ENCODE measurements around the gene PAPPA.

PAPPA gene

DNA sequence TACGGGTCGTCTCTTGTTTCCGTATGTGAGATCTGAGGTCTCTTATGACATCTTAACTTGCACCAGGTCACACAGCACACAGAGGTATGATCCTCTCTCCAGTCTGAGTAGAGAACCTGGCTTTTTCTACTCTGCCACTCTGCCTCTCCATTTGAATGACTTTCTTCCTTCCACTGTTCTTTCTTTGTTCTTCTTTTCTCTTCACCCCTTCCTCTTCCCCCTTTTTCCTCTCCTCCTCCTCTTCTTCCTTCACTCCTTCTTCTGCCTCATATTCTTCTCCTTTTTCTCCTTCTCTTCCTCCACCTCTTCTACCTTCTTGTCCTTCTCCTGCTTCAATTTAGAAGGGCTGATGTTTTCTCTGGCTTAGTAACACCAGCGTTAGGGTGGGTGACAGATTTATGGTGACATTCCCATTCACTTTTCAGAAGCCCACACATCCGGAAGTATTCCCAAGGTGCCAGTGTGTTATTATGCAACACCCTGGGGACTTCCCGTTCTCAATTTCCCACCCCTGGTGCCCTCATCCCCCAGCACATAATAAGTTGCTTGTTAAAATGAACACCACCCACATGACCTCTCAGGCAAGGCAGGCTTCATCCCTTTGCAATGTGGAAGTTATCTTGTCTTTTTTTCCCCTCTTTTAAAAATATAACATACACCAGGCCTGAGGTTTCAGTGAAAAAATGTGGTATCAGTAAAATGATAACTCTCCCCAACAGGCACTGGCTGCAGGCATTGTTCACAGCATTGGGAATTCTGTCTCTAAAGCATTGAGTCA, 122.0 kb downstream of the PAPPA start:
- DNase-seq (ENCODE audit: low read depth) = no peak

DNA sequence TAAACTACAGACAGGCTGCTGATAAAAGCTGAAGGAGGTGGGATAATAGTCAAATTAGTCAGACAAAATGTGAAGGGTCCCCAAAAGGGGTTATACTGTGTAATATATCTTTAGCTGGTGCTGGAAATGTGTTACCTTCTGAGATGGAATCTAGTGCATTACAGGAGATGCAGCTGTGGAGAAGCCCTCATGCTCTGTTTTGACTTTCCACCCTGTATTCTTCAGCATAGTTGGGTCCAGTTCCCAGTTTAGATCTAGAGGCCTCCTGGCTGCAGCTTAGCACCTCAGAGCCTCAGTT, 122.6 kb downstream of the PAPPA start:
- DNase-seq (ENCODE audit: low read depth) = no peak

DNA sequence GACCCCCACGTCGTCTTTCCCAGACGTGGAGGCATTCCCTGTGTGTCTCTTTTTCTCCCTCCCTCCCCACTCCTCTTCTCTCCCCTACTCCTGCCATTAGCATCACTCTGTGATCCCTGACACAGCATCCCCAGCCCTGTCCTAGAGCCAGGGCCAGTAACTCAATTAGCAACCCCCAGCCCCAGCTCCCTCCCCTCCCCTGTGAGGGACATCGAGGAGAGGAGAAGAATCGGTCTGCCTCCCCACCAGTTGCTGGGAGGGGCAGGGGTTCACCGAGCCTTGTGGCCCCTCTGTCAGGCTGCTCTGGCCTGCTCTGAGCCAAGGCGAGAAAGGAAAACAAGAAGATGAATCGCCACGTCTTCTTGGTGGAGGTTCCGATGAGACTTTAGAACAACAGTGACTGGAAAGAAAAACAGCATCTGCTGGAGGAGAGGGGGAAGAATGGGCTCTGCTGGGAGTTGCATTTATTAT, 123.1 kb downstream of the PAPPA start:
- DNase-seq (ENCODE audit: low read depth) = no peak

DNA sequence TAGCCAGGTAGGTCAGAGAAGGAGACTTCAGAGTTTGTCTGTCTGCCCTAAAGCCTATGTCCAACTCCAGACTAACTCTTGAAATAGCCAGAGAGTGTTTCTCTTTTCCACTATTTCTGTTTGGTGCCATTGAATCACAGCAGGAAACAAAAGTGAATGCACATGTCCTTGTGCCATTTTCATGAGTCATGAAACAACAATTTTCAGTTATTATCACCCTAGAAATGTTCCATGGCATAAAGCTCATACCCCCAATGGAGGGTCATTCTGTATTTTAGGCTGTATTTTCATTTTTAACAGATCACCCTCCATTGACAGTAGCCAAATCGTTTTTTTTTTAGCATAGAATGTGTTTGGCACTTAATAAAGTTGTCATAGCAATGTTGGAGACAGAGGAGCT, 124.7 kb downstream of the PAPPA start:
- no peak for DNase-seq (ENCODE audit: low read depth)

DNA sequence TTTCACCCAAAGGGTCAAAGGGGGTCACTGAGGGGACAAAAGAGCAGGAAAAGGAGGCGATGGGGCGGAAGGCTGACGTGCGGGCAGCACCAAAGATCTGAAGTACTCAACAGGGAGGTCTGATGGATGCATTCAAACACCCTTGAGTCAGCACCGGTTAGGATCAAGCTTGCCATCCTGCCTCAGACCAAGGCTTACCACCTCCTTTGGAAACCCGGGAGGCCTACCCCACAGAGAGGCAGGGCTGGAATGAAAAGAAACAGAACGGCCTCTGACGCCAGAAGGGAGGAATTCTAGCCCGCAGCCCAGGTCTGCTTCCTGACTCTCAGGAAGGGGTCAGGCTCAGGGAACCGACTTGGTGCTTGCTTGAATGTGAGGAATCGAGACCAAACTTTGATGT, 125.6 kb downstream of the PAPPA start:
- no peak for DNase-seq (ENCODE audit: low read depth)

DNA sequence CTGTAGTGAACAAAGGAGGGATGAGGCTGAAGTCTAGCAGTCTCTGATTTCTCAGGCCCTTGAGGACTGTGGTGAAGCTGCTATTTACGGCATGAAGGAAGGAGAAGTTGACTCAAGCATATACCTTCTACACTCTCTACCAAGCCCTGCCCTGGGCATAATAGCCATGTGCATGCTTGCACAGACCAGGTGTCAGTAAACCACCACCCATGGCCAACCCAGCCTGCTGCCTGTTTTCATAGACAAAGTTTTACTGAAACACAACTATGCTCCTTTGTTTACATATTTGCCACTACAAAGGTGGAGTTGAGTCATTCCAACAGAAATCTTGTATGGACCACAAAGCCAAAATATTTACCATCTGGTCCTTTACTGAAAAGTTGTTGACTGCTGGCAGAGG, 126.9 kb downstream of the PAPPA start:
- no peak for DNase-seq (ENCODE audit: low read depth)

DNA sequence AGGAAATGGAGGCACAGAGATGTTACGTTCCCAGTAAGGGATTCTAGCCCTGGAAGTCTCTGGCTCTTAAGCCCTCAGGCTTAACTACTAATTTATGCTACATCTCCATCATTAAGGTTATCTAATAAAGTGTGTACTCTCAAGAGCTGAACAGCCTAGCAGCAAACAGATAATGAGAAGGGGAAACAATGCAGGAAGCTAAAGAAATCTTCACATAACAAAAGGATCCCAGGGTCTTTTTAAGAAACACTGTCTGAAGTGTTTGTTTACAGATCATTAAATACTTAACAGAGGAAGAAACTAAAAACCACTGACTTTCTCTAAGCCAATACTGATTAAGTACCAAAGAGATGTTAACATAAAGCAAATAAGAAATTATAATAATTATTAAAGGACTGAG, 129.0 kb downstream of the PAPPA start:
- DNase-seq (ENCODE audit: low read depth) = no peak

DNA sequence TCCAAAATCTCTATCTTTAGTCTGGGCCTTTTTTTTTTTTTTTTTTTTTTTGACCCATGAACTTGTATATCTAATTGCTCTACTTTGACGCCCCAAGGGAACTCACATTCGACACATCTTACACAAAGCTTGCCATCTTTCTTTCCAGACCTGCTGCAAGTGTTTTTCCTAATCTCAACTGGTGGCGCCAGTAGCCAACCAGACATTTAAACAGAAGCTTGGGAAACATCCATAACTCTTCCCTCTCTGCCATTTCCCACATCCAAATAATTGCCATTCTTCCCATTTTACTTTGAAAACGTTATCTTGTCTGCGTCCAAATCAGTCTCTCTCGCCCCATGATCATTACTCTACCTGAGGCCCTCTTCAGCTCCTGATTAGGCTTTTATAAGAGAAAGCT, 130.9 kb downstream of the PAPPA start:
- DNase-seq (ENCODE audit: low read depth) = no peak

DNA sequence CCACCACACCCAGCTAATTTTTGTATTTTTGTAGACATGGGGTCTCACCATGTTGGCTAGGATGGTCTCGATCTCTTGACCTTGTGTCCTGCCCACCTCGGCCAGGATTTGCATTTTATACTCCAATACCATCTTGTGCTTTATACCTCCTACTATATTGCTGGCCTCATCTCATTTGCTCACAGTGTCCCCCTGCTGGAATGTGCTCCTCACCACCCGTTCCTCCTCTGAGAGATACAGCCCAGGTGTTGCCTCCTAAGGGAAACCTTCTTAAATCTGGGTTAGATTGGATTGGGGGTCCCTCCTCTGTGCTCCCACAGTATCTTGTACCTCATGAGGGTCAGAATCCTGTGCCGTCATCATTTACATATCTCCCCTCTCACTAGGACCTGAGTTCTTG, 131.7 kb downstream of the PAPPA start:
- DNase-seq (ENCODE audit: low read depth) = no peak

DNA sequence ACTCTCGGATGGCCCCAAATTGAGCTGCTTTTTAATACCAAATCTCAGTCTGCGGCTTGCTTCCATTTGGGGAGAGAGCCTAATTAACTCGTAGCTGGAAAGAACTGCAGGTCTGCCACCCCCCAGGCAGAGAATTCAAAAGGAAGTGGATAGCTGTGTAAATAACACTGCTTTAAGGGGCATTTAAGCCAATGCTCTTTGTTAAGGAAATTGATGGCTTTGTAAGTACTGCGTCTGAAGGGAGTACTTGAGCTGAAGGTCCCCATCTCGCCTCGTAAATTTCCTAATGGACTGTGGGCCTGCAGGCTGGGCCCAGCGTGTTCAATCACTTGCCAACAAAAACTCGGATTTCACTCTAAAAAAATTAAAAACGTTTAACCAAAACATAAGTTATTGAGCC, 132.7 kb downstream of the PAPPA start:
- no peak for DNase-seq (ENCODE audit: low read depth)

DNA sequence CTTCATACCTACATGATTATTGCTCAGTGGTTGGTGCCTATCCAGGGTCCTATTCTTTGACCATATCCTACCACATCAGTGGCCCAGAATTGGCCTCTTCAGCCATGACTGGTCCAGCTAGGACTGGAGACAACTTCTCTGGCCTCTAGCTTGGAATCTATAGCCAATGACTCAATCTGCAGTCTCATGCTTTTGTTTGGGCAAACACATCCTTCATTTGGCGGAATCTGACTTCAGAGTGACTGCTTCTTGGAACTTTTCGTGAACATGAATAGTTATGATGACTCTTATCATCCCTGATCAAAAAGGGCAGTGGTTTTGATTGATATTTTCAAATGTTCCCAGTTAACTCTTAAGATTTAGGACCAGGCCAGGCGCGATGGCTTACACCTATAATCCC, 134.1 kb downstream of the PAPPA start:
- no peak for DNase-seq (ENCODE audit: low read depth)

DNA sequence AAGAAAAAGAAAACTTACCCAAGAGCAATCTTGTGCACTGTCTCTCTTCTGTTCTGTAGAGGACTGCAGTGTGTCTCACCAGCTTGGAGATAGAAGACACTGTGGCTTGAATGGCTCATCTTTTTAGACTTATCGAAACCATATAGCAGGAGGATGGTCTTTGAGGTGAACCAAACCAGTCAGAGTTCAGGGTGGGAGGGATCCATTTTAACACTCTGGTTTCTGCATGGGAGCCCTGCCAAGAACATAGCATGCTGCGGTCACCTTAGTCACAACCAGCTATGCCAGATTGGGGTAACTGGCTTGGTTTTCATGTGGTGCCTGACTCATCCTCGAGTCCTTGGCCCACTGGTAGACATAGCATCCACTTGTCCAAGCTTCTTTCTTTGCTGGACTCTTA, 135.1 kb downstream of the PAPPA start:
- no peak for DNase-seq (ENCODE audit: low read depth)

DNA sequence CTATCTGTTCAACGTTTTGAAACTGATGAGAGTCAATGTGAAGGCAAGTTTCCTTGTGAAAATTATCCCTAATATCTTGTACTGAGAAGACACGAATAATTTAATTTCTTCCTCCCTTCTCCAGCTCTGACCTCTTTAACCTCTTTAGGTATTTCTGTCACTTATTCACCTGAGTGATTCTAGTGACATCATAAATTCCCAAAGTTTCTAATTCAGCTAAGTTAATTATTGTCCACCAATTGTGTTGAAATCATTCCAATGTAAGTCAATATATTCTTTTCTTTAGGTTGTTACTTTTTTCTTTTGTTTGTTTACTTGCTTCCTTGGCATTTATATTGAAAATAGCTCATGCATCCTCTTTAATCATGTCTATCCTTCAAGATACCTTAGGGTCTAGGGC, 143.8 kb downstream of the PAPPA start:
- DNase-seq (ENCODE audit: low read depth) = no peak

DNA sequence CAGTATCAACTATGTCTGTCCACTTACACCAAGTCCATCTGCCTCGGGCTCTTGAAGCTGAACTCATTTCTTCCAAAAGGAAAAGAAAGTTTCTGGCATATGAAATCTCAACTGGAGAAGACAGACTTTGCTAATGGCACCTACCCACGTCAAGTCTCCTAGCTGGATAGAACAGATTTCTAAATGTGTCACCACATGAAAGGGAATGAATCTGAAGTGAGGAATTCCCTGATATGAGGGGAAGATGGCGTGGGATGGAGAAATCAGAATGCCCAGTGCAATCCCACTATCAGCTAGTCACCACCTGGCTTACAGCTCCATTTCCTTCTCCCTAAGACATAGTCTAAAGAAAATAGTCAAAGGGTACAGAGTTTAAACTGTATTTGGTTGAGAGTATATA, 144.7 kb downstream of the PAPPA start:
- no peak for DNase-seq (ENCODE audit: low read depth)

DNA sequence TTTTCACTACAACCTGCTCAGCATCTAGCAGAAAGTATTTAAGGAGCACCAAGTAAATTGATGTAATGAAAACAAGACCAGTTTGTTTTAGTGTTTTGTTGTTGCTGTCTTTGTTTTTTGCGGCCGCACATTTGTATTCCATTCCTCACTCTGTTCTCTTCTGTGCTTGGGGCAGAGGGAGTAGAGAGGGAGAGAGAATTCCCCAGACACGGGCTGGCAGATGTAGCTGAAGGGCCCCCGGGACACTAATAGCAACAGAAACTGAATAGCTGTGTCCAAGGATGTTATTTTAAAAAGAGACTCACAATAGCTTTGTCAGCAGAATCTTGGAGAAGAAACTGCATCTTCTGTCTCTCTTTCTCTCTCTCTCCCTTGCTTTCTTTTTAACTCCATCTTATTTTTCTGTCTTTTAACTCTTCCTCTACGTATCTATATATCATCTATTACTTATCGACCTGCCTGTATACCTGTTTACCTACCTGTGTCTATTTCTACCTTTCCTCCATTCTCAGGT, 145.3 kb downstream of the PAPPA start:
- no peak for DNase-seq (ENCODE audit: low read depth)

DNA sequence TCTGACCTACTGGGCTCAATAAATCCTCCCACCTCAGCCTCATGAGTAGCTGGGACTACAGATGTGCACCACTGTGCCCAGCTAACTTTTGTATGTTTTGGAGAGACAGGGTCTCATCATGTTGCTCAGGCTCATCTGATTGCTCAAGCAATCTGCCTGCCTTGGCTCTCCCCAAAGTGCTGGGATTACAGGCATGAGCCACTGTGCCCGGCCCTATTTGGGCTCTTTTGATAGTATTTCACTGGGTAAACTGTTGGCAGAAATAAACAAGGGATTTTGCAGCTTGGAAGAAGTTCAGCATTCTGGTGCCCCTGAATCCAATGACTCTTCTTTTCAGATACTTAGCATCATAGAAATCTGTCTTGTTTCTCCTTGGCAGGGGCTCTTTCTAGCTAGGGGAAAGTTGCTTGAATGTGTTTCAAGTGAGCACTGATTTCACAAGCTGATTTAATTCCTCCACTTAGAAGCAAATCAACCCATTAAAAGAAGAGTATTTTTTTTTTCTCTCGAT, 146.8 kb downstream of the PAPPA start:
- DNase-seq (ENCODE audit: low read depth) = no peak

DNA sequence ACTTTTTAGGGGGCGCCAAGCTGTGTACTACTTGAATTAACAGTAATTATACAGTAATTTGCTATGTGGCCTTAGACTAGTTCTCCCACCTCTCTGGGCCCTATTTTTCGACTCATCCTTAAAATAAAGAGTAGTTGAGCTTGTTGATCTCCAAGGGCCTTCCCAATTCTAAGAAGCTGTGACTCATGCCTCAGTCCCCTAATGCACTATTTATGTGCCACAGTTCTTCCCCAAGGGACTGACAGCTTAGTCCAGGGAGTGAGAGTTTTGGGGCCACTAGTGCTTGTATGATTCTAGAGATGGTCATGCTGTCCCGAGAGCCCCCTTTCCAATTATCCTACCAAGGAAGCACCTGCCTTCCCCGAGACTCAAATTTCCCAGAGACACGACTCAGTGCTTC, 149.7 kb downstream of the PAPPA start:
- DNase-seq (ENCODE audit: low read depth) = no peak

DNA sequence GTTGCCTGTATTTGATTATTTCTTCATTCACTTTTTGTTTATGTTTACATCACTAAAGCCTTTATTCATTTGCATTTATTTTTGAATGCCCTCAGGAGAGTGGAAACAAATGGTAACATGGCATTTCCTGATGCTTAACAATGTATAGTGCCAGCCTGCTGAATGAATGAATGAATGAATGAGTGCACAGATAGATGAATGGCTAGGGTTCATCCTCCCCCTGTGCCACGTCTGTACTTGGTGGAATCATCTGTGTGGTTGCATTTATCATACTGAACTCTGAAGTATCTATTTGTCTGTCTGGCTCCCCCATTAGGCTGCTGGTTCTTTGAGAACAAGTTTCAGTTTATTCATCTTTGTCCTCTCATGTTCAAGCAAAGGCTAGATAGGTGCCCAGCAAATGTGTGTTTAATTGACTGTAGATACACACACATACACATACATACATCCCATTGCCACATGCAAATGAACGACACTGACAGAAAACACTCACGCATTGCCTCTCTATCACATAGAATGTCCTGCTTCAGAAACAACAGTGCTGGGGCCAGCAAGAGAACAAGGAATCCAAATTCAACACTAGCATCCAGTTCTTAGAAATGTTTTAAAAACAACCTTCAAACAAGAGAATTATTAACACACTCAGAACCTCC, 150.4 kb downstream of the PAPPA start:
- DNase-seq (ENCODE audit: low read depth) = no peak

DNA sequence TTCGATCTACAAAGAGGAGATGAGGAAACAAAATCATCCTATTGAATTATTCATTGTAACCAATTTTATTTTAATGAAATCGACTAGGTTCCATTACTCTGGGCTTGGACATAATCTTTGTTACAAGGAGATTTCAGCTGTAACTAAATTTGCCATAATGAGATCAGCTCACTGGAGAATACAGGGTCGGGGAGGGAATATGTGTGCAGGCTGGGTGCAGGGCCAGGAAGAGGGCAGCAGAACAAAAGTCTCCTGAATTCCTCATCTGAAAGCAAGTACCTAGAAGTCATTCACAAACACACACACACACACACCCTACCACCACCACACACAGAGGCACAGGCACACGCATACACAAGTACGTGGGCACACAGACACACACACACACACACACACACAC, 151.2 kb downstream of the PAPPA start:
- no peak for DNase-seq (ENCODE audit: low read depth)

DNA sequence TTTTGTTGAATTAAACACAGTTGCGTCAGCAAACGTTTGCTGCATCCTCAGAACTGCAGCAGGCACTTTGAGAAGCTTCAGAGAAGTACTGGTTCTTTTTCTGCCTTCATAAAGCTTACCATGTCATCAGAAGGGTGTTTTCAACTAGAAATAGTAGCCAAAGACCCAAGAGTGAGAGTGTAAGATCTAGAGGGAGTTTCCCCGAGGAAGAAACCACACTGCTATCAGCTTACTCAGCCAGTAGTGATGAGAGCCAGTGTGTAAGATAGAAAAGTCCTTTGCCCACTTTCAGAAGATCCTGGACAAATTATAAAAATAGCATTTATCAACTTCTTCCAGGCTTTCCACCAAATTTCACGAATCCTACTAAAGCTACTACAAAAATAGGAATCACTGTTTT, 154.5 kb downstream of the PAPPA start:
- no peak for DNase-seq (ENCODE audit: low read depth)

DNA sequence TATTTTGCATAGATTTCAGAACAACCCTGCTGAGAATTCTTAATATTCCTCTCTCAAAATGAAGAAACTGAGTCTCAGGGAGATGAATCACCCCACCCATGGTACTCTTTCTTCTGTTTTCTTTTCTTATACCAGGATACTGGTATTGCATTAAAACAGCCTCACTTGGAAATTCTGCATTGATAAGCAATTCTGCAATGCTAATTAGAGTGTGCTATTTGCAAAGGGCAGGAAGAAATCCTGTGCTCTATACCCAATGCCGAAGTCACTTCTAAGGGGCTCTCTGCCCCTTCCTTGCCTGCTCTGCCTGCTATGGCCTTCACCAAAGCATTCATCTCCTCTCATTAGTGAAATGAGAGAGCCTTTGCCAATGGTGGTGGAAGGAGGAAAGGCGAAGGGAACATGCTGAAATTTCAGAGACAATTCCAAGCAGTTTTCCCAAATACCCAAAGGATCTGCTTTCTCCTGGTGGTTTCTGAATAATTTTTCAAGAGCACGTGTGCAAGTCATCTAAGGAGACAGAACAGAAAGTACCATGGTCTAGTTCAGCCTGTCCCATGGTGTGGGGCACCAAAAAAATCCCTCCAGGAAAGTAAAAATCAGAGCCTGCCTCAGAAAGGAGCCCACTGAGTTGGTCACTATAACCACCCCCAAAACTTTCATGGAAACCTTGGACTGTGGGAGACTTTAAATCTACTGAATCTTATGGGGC, 156.5 kb downstream of the PAPPA start:
- DNase-seq (ENCODE audit: low read depth) = no peak

DNA sequence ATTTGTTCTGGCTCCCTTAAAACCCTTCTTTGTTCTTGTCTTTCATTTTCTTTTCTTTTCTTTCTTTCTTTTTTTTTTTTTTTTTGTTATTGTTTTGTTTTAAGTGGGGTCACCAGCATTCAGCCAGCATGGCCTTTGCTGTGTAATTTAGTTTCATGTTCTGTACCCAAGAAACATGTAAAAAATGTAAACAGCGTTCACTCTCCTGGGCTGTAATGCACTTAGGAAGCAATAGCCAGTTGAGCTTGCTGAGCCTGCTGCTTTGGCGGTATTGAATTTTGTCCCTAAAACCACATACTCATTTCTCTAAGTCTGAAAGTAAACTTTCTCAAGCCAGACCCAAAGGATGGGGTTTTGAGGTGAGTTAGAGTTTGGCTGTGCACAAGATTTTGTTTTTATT, 158.6 kb downstream of the PAPPA start:
- no peak for DNase-seq (ENCODE audit: low read depth)

DNA sequence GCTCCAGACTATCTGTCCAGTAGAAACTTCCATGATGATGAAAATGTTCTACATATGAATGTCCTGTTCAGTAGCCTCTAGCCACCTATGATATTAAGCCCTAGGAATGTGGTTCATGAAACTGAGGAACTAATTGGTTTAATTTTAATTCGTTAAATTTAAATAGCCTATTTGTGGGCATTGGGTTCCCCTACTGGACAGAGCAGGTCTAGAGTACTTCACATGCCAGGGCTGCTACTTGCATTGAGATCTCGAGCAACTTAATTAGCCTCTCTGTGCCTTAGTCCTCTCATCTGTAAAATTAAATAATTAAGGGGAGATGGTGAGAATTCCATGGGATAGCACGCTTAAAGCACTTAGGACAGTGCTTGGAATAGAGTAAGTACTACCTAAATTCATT, 160.0 kb downstream of the PAPPA start:
- DNase-seq (ENCODE audit: low read depth) = no peak

All from activated T-cell treated with anti-CD3 and anti-CD28 coated beads for 1 hour (primary cell).